ENCODE measurements around the gene CORIN. TPM values are rescaled to one million over a fixed set of nuclear protein-coding genes. Genes with fewer than 3 reads are reported as not detected.

The CORIN gene
- total and polyA plus RNA-seq, 10 of the 15 experiments (the other 5 are each of a cell fraction or from before 2014, with no cell fraction given): 0.02 to 0.45 (median 0.09) TPM; not detected in 3

GRCh38 chr4:47839259-47839658 lies 1.4 kb upstream of the CORIN start:
- peak; percentile 61 for ATAC-seq
- intact Hi-C loops (cut with micrococcal nuclease; ENCODE audit: unreplicated experiment) (loop anchor here (1.0 to 5.0 kb wide), 3 partner anchors 93 to 347 kb away; no protein-coding TSS in a partner anchor), in situ Hi-C loops (cut with MboI) (loop anchor here (5.0 kb wide), 1 partner anchor 152 kb away; no protein-coding TSS in a partner anchor)
- Histone ChIP-seq H3K36me3 (ENCODE audit: control insufficient read depth in 2 of 2, insufficient read depth in 2 of 2, low read length in 1 of 2) (peaks cover 0 to 7% of the 10 kb centered on the region in 2 experiments; a peak in 1 of 4 replicates), H4K20me1 (ENCODE audit: control insufficient read depth, insufficient read depth) (no peaks in the 10 kb centered on the region), H3K27me3 (replicated peaks in 1 of 2; ENCODE audit: control insufficient read depth in 2 of 2, insufficient read depth in 2 of 2, low read length in 1 of 2) (no peaks in the 10 kb centered on the region), H2AFZ (ENCODE audit: control insufficient read depth, low read depth, low read length) (peak overlapping the region; percentile 52), H3K27ac (ENCODE audit: control insufficient read depth, insufficient read depth) (no peak overlapping the region), H3K4me3 (no peak overlapping the region), H3K79me2 (ENCODE audit: control insufficient read depth, insufficient read depth, low read length) (no peaks in the 10 kb centered on the region), H3K9me3 (replicated peaks; ENCODE audit: control insufficient read depth, insufficient read depth, low read length) (no peaks in the 10 kb centered on the region), H3K9ac (ENCODE audit: control insufficient read depth, insufficient read depth, low read length) (no peak overlapping the region), H3K4me1 (ENCODE audit: control insufficient read depth, insufficient read depth, low read length) (peaks cover 27% of the 10 kb centered on the region), H3K4me2 (ENCODE audit: control insufficient read depth, insufficient read depth) (peak overlapping the region; percentile 46)
- WGBS (ENCODE audit: insufficient coverage, insufficient replicate concordance, low lambda C conversion rate, missing lambda C conversion rate): 20% methylated on average over 5 of the region's 5 CpGs
- peak; percentile 95 for FAIRE-seq
- SMC1A ChIA-PET (ENCODE audit: uncharacterized antibody, unreplicated experiment): interaction anchor here (0.7 to 2.2 kb wide), 26 partner anchors 8 to 307 kb away, joined by 3 to 30 read pairs (median 4); no protein-coding TSS in a partner anchor
- TF ChIP-seq RAD21 (IDR thresholded peaks at IDR 0.05; ENCODE audit: insufficient read depth, low read depth, low read length) (peak; percentile 59), ATF7 (IDR thresholded peaks at IDR 0.05; ENCODE audit: low read depth) (peak; percentile 42), SPI1 (IDR thresholded peaks at IDR 0.05; ENCODE audit: borderline replicate concordance, insufficient read depth, low read depth, low read length) (peak; percentile 28; the same call in 1 of the 2 replicates), CTCF (IDR thresholded peaks at IDR 0.05 in 2 of 3, conservative IDR thresholded peaks at IDR 0.05 in 1 of 3; ENCODE audit: control insufficient read depth in 2 of 3, extremely low read depth in 1 of 3, insufficient read depth in 1 of 3, low read depth in 3 of 3, low read length in 3 of 3) (peak; percentile 49 to 58 (median 52); a peak in 5 of 6 replicates), EGR1 (IDR thresholded peaks at IDR 0.05; ENCODE audit: borderline replicate concordance in 1 of 2, low read depth in 2 of 2, low read length in 2 of 2) (no peak), SMC3 (IDR thresholded peaks at IDR 0.05; ENCODE audit: borderline replicate concordance, low read length) (peak; percentile 60; the same call in 1 of the 2 replicates), EED (IDR thresholded peaks at IDR 0.05; ENCODE audit: low read depth) (peak; percentile 55; the same call in 1 of the 2 replicates), BACH1 (IDR thresholded peaks at IDR 0.05; ENCODE audit: borderline replicate concordance) (no peak), ATF2 (IDR thresholded peaks at IDR 0.05; ENCODE audit: low read length) (peak; percentile 29; the same call in 1 of the 2 replicates), IRF4 (IDR thresholded peaks at IDR 0.05; ENCODE audit: low read depth, low read length) (peak; percentile 53; the same call in 1 of the 2 replicates), RUNX3 (IDR thresholded peaks at IDR 0.05; ENCODE audit: low read length) (peak; percentile 31; the same call in 1 of the 2 replicates), CREB1 (IDR thresholded peaks at IDR 0.05; ENCODE audit: low read depth) (peak; percentile 53; the same call in 1 of the 2 replicates), IKZF1 (conservative IDR thresholded peaks at IDR 0.05) (0 out of 2 replicates have a peak, but pooled peaks have one; percentile 15)
- TF ChIP-seq, protein P1, sequence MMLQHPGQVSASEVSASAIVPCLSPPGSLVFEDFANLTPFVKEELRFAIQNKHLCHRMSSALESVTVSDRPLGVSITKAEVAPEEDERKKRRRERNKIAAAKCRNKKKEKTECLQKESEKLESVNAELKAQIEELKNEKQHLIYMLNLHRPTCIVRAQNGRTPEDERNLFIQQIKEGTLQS (IDR thresholded peaks at IDR 0.05; ENCODE audit: borderline replicate concordance, extremely low read depth, low read depth, low read length): no peak
- RAD21 ChIA-PET (ENCODE audit: unreplicated experiment): interaction anchor here (0.8 to 2.3 kb wide), 14 partner anchors 14 to 376 kb away, joined by 3 to 16 read pairs (median 4); partner anchors contain the start of gene COMMD8
- CTCF ChIA-PET: interaction anchor here (0.5 to 9.0 kb wide), 45 partner anchors 8 to 729 kb away, joined by 3 to 153 read pairs (median 5); partner anchors contain the start of gene COMMD8
- DNase-seq (ENCODE audit: low read depth, low spot score): peak; percentile 21
- BruUV-seq (replicated peaks): no TSS peak
- POLR2A ChIA-PET: no interaction called here

Data from GM12878 (cell line).